ENCODE data around the gene SLC36A4. TPM values are rescaled to one million over a fixed set of nuclear protein-coding genes. Genes with fewer than 3 reads are reported as not detected.
A peak's percentile ranks its signal among the peaks of the same experiment; 100 is the strongest.

The SLC36A4 gene
- total and polyA plus RNA-seq, 7 experiments from 2014 or later = 12.0 to 29.8 (median 20.2) TPM

GRCh38 chr11:93213622-93214021 is 15.8 kb upstream of the SLC36A4 start:
- ChIA-PET CTCF (no interaction called here), POLR2A (no interaction called here)
- no peak overlapping the region for H3K27ac Mint-ChIP-seq

GRCh38 chr11:93212094-93212493 is 14.3 kb upstream of the SLC36A4 start:
- CTCF ChIA-PET = no interaction called here
- Histone ChIP-seq H3K4me3 (ENCODE audit: low read length) (no peak overlapping the region), H3K9me3 (ENCODE audit: control insufficient read depth in 2 of 3, low read length in 3 of 3) (no peaks in the 10 kb centered on the region), H3K36me3 (ENCODE audit: control insufficient read depth in 2 of 3, insufficient read depth in 3 of 3, low read length in 3 of 3) (no peaks in the 10 kb centered on the region), H3K27ac (ENCODE audit: low read depth, low read length) (no peak overlapping the region), H3K4me1 (ENCODE audit: control insufficient read depth in 2 of 2, insufficient read depth in 2 of 2, low read length in 2 of 2) (no peaks in the 10 kb centered on the region), H3K27me3 (ENCODE audit: control insufficient read depth in 2 of 2, insufficient read depth in 2 of 2, low read length in 2 of 2) (no peaks in the 10 kb centered on the region)
- Mint-ChIP-seq H3K4me3 (no peak overlapping the region), H3K27ac (no peak overlapping the region), H3K4me1 (no peaks in the 10 kb centered on the region), H3K27me3 (peaks cover 8 to 20% (median 10%) of the 10 kb centered on the region in 5 donors), H3K9me3 (peaks cover 0 to 13% (median 8%) of the 10 kb centered on the region in 11 donors), H3K36me3 (peaks cover 0 to 8% (median 0%) of the 10 kb centered on the region in 5 donors)
- no peak for ATAC-seq
- intact Hi-C loops (cut with micrococcal nuclease) = no loop called here
- POLR2A ChIA-PET = no interaction called here
- DNase-seq = no peak

More at GRCh38 chr11:93213622-93214021, 15.8 kb upstream of the SLC36A4 start:
- no peak for ATAC-seq
- H3K9me3 Mint-ChIP-seq = peaks cover 0 to 7% (median 4%) of the 10 kb centered on the region in 11 donors
- H3K9me3 ChIP-seq (ENCODE audit: control insufficient read depth in 2 of 3, low read length in 3 of 3) = no peaks in the 10 kb centered on the region
- H3K27me3 ChIP-seq (ENCODE audit: control insufficient read depth in 2 of 2, insufficient read depth in 2 of 2, low read length in 2 of 2) = no peaks in the 10 kb centered on the region
- peaks cover 10 to 16% (median 12%) of the 10 kb centered on the region in 5 donors for H3K27me3 Mint-ChIP-seq
- H3K4me3 ChIP-seq (ENCODE audit: low read length) = no peak overlapping the region
- no peak overlapping the region for H3K4me3 Mint-ChIP-seq
- H3K4me1 ChIP-seq (ENCODE audit: control insufficient read depth in 2 of 2, insufficient read depth in 2 of 2, low read length in 2 of 2) = no peaks in the 10 kb centered on the region
- intact Hi-C loops (cut with micrococcal nuclease) = no loop called here
- peaks cover 0 to 4% (median 0%) of the 10 kb centered on the region in 5 donors for H3K36me3 Mint-ChIP-seq
- H3K4me1 Mint-ChIP-seq = no peaks in the 10 kb centered on the region
- no peak overlapping the region for H3K27ac ChIP-seq (ENCODE audit: low read depth, low read length)
- DNase-seq = no peak
- H3K36me3 ChIP-seq (ENCODE audit: control insufficient read depth in 2 of 3, insufficient read depth in 3 of 3, low read length in 3 of 3) = no peaks in the 10 kb centered on the region

- Histone ChIP-seq H3K27me3 (ENCODE audit: control insufficient read depth in 2 of 2, insufficient read depth in 2 of 2, low read length in 2 of 2) (no peaks in the 10 kb centered on the region), H3K4me3 (ENCODE audit: low read length) (no peak overlapping the region), H3K4me1 (ENCODE audit: control insufficient read depth in 2 of 2, insufficient read depth in 2 of 2, low read length in 2 of 2) (no peaks in the 10 kb centered on the region), H3K9me3 (ENCODE audit: control insufficient read depth in 2 of 3, low read length in 3 of 3) (no peaks in the 10 kb centered on the region), H3K27ac (ENCODE audit: low read depth, low read length) (no peak overlapping the region), H3K36me3 (ENCODE audit: control insufficient read depth in 2 of 3, insufficient read depth in 3 of 3, low read length in 3 of 3) (no peaks in the 10 kb centered on the region)
- CTCF ChIA-PET = no interaction called here
- Mint-ChIP-seq H3K36me3 (peaks cover 0 to 8% (median 0%) of the 10 kb centered on the region in 5 donors), H3K27ac (no peak overlapping the region), H3K9me3 (peaks cover 0 to 13% (median 8%) of the 10 kb centered on the region in 11 donors), H3K27me3 (peaks cover 6 to 30% (median 16%) of the 10 kb centered on the region in 5 donors), H3K4me3 (no peak overlapping the region), H3K4me1 (no peaks in the 10 kb centered on the region)
- DNase-seq (no peak), ATAC-seq (peak; percentile 31)
- POLR2A ChIA-PET = no interaction called here
- intact Hi-C loops (cut with micrococcal nuclease) = no loop called here
These were observed 11.7 kb upstream of the SLC36A4 start for GRCh38 chr11:93209466-93209865.

GRCh38 chr11:93208663-93209270 is 11.0 kb upstream of the SLC36A4 start:
- CTCF ChIA-PET = interaction anchor here (0.6 to 0.7 kb wide), 2 partner anchors 17 to 325 kb away, joined by 3 to 6 read pairs; no protein-coding TSS in a partner anchor
- no peaks in the 10 kb centered on the region for H3K27me3 ChIP-seq (ENCODE audit: control insufficient read depth in 2 of 2, insufficient read depth in 2 of 2, low read length in 2 of 2)
- H3K9me3 Mint-ChIP-seq = peaks cover 0 to 13% (median 8%) of the 10 kb centered on the region in 11 donors

GRCh38 chr11:93199616-93200015 is 1.8 kb upstream of the SLC36A4 start:
- H3K4me3 Mint-ChIP-seq = peak overlapping the region in 5 of 10 donors; percentile 16 to 97 (median 50)
- no peak overlapping the region for H3K4me3 ChIP-seq (ENCODE audit: low read length)
- H3K9me3 Mint-ChIP-seq = no peaks in the 10 kb centered on the region
- no peaks in the 10 kb centered on the region for H3K27me3 ChIP-seq (ENCODE audit: control insufficient read depth in 2 of 2, insufficient read depth in 2 of 2, low read length in 2 of 2)
- no peak for DNase-seq
- H3K36me3 Mint-ChIP-seq = peaks cover 0 to 3% (median 0%) of the 10 kb centered on the region in 5 donors
- intact Hi-C loops (cut with micrococcal nuclease) = loop anchor here (5.0 to 10.0 kb wide), 4 partner anchors 1293 to 1868 kb away; partner anchors contain the start of genes SRSF8 (in 2 of the 2), ANKRD49 (in 1 of the 2), CWC15 (in 1 of the 2) and KDM4D (in 1 of the 2)
- no peak for ATAC-seq
- H3K4me1 Mint-ChIP-seq = peaks cover 13 to 33% (median 25%) of the 10 kb centered on the region in 7 donors
- no peaks in the 10 kb centered on the region for H3K9me3 ChIP-seq (ENCODE audit: control insufficient read depth in 2 of 3, low read length in 3 of 3)
- H3K27ac ChIP-seq (ENCODE audit: low read depth, low read length) = no peak overlapping the region
- ChIA-PET CTCF (no interaction called here), POLR2A (no interaction called here)
- H3K27me3 Mint-ChIP-seq = peaks cover 0 to 30% (median 5%) of the 10 kb centered on the region in 5 donors
- no peaks in the 10 kb centered on the region for H3K36me3 ChIP-seq (ENCODE audit: control insufficient read depth in 2 of 3, insufficient read depth in 3 of 3, low read length in 3 of 3)
- peak overlapping the region in 1 of 9 donors; percentile 89 for H3K27ac Mint-ChIP-seq
- peaks cover 0 to 4% of the 10 kb centered on the region in 2 donors for H3K4me1 ChIP-seq (ENCODE audit: control insufficient read depth in 2 of 2, insufficient read depth in 2 of 2, low read length in 2 of 2)

More at GRCh38 chr11:93208663-93209270, 11.0 kb upstream of the SLC36A4 start:
- no peak overlapping the region for H3K4me3 Mint-ChIP-seq
- Histone ChIP-seq H3K36me3 (ENCODE audit: control insufficient read depth in 2 of 3, insufficient read depth in 3 of 3, low read length in 3 of 3) (no peaks in the 10 kb centered on the region), H3K27ac (ENCODE audit: low read depth, low read length) (no peak overlapping the region), H3K4me1 (ENCODE audit: control insufficient read depth in 2 of 2, insufficient read depth in 2 of 2, low read length in 2 of 2) (no peaks in the 10 kb centered on the region), H3K4me3 (ENCODE audit: low read length) (no peak overlapping the region), H3K9me3 (ENCODE audit: control insufficient read depth in 2 of 3, low read length in 3 of 3) (no peaks in the 10 kb centered on the region)
- H3K27me3 Mint-ChIP-seq = peaks cover 8 to 34% (median 16%) of the 10 kb centered on the region in 5 donors
- intact Hi-C loops (cut with micrococcal nuclease) = no loop called here
- POLR2A ChIA-PET = no interaction called here
- H3K36me3 Mint-ChIP-seq = peaks cover 0 to 8% (median 0%) of the 10 kb centered on the region in 5 donors
- ATAC-seq (no peak), DNase-seq (no peak)
- no peak overlapping the region for H3K27ac Mint-ChIP-seq
- no peaks in the 10 kb centered on the region for H3K4me1 Mint-ChIP-seq

- Histone ChIP-seq H3K27ac (ENCODE audit: low read depth, low read length) (peak overlapping the region; percentile 96), H3K4me3 (ENCODE audit: low read length) (peak overlapping the region; percentile 54), H3K9me3 (ENCODE audit: control insufficient read depth in 2 of 3, low read length in 3 of 3) (no peaks in the 10 kb centered on the region), H3K27me3 (ENCODE audit: control insufficient read depth in 2 of 2, insufficient read depth in 2 of 2, low read length in 2 of 2) (no peaks in the 10 kb centered on the region), H3K36me3 (ENCODE audit: control insufficient read depth in 2 of 3, insufficient read depth in 3 of 3, low read length in 3 of 3) (no peaks in the 10 kb centered on the region), H3K4me1 (ENCODE audit: control insufficient read depth in 2 of 2, insufficient read depth in 2 of 2, low read length in 2 of 2) (peaks cover 0 to 4% of the 10 kb centered on the region in 2 donors)
- intact Hi-C loops (cut with micrococcal nuclease) = loop anchor here (5.0 to 10.0 kb wide), 4 partner anchors 1294 to 1869 kb away; partner anchors contain the start of genes SRSF8 (in 2 of the 2), ANKRD49 (in 1 of the 2), CWC15 (in 1 of the 2) and KDM4D (in 1 of the 2)
- Mint-ChIP-seq H3K4me3 (peak overlapping the region; percentile 88 to 98 (median 94)), H3K27ac (peak overlapping the region; percentile 73 to 98 (median 89)), H3K36me3 (peaks cover 0 to 6% (median 0%) of the 10 kb centered on the region in 5 donors), H3K4me1 (peaks cover 15 to 40% (median 30%) of the 10 kb centered on the region in 7 donors), H3K9me3 (no peaks in the 10 kb centered on the region), H3K27me3 (peaks cover 0 to 26% (median 5%) of the 10 kb centered on the region in 5 donors)
- ATAC-seq (no peak), DNase-seq (peak in 1 of 9 donors; percentile 11)
- ChIA-PET POLR2A (interaction anchor here (0.7 to 2.4 kb wide), 6 partner anchors 27 to 1870 kb away, joined by 3 to 16 read pairs (median 3); partner anchors contain the start of genes C11orf54, MED17 and TAF1D), CTCF (no interaction called here)
These were observed 539 bp upstream of the SLC36A4 start for GRCh38 chr11:93198215-93198845.
